Loucy (cell line): ENCODE results near the gene SF3A1.

Experiments
- CTCF ChIP-seq: fragments of 200-600 bp; sonication (generic); conservative IDR thresholded peaks from 2 replicates; pipeline ENCODE4 v1.5.1; 2014; ENCODE audit warnings: mild to moderate bottlenecking, antibody characterized with exemption, low read length
- EZH2phosphoT487 ChIP-seq: fragments of 200-600 bp; IDR thresholded peaks from 2 replicates; pipeline ENCODE4 v1.6.1; 2018; ENCODE audit warnings: antibody characterized with exemption, mild to moderate bottlenecking, moderate library complexity, borderline replicate concordance

GRCh38 chr22:30292069-30292970, 64.4 kb downstream of the SF3A1 start:
- no peak for TF ChIP-seq CTCF
- no peak for TF ChIP-seq EZH2phosphoT487
